ENCODE measurements around the gene SP1.

DNA sequence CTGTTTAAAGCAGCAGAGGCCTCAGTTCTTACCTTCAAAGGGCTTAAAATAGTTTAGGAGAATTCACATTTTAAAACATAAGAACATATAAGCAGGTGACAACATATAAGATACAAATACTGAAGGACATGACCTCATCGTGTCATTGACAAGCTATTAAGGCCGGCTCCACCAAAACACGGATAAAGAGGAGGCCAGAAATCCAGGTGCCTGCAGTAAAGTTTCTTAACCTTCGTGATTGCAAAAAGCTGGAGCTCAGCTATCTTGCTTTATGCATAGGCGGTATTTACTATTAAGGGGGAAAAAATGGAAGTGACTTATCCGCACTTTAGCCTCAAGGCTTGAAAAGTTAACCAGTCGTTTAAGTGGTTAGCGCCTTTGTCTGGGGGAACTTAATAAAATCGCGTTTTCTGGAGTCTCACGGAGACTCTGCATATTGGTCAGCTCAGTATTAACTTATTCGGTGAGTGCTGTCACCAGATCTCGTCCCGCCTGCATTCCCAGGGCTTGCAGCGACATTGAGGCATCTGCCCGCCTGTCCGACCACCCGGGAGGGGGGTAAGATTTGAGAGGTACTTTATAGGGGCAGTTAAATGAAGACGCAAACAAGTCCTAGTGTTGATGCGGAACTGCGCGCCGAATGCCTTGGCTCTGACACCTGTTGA is 1.1 kb upstream of the SP1 start:
- TF ChIP-seq CTCF (IDR thresholded peaks at IDR 0.05) (no peak), POLR2AphosphoS5 (IDR thresholded peaks at IDR 0.05) (no peak)

Data from suprapubic skin (tissue), 3 donors.